Measurements from ENCODE around the gene HTR3D.

The HTR3D gene, protein sequence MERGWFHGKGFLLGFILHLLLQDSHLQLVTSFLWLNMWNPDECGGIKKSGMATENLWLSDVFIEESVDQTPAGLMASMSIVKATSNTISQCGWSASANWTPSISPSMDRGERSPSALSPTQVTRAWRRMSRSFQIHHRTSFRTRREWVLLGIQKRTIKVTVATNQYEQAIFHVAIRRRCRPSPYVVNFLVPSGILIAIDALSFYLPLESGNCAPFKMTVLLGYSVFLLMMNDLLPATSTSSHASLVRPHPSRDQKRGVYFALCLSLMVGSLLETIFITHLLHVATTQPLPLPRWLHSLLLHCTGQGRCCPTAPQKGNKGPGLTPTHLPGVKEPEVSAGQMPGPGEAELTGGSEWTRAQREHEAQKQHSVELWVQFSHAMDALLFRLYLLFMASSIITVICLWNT

DNA sequence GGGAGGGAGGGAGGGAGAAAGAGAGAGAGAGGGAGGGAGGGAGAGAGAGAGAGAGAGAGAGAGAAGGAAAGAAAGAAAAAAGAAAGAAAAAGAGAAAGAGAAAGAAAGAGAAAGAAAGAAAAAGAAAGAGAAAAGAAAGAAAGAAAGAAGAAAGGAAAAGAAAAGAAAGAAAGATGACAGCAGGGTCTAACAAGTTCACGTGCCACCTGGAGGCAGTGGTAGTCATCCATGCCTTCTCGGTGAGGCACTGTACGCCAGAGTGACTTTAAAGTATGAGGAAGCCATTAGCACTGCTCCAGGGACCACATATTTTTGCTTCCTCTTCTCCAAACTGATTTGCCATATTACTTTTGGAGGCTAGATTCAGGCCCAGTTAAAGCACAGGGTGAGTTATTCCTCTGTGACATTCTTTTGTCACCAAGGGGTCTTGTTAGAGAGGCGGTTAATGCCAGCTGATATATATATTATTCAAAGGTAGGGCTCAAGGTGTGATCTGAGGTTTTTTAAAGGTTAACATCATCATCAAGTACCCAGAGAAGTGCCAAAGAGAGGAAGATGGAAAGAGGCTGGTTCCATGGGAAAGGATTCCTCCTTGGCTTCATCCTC lies at the start of gene HTR3D:
TSS of gene HTR3D (plus strand) at position 556 of the 606 bp plus-strand sequence. CDS start at position 556, 0 bp downstream.
- H4K20me1 ChIP-seq = no peaks in the 10 kb centered on the region
- no peak for TF ChIP-seq Cebpa-rat (IDR thresholded peaks at IDR 0.05)
- H3K27me3 ChIP-seq = no peaks in the 10 kb centered on the region
- H3K9me3 ChIP-seq (replicated peaks in 1 of 11) = no peaks in the 10 kb centered on the region
- H3K4me2 ChIP-seq = no peak within 1 kb of the TSS
- H3K36me3 ChIP-seq = no peaks in the 10 kb centered on the region
- H3K27ac ChIP-seq = no peak within 1 kb of the TSS
- no peaks in the 10 kb centered on the region for H3K4me1 ChIP-seq
- no peak within 1 kb of the TSS for H3K9ac ChIP-seq
- H3K4me3 ChIP-seq = no peak within 1 kb of the TSS

DNA sequence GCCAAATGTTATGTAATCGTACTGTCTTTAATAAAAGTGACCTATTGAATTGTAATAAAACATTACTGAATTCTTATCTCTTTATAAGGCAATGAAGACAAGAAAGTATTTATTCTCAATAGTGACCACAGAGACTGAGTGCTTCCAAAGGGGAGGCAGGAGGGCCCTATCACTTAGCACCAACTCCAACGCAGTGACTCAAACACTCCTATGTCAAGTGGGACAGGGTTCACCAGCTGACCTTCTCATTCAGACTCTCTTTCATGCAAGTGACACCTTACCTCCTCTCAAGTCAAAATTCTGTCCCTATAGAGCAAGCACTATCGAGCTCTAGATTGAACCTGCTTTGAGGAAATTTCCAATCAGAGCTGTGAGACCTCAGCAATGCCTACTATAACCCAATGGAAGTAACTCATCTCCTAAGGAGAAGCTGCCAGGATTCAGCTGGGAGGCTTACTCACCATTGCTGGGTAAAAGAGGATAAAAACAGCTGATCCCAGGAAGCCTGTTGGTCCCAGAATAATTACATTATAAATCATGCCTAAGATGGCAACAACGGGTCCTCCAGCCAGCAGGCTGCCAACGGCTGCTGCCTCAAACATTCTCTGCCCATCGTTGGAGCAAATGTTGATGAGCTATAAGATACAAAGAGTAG lies 49.4 kb upstream of the HTR3D start:
- Histone ChIP-seq H3K9ac (no peak overlapping the region), H3K9me3 (replicated peaks in 1 of 11) (no peaks in the 10 kb centered on the region), H3K36me3 (peaks cover 75 to 95% (median 85%) of the 10 kb centered on the region in 11 experiments), H3K4me2 (no peak overlapping the region), H3K4me3 (no peak overlapping the region), H3K27ac (no peak overlapping the region), H4K20me1 (no peaks in the 10 kb centered on the region), H3K4me1 (peaks cover 3 to 10% (median 6%) of the 10 kb centered on the region in 10 experiments; a peak in 14 of 20 replicates), H3K27me3 (no peaks in the 10 kb centered on the region)
- no peak for TF ChIP-seq Cebpa-rat (IDR thresholded peaks at IDR 0.05)

DNA sequence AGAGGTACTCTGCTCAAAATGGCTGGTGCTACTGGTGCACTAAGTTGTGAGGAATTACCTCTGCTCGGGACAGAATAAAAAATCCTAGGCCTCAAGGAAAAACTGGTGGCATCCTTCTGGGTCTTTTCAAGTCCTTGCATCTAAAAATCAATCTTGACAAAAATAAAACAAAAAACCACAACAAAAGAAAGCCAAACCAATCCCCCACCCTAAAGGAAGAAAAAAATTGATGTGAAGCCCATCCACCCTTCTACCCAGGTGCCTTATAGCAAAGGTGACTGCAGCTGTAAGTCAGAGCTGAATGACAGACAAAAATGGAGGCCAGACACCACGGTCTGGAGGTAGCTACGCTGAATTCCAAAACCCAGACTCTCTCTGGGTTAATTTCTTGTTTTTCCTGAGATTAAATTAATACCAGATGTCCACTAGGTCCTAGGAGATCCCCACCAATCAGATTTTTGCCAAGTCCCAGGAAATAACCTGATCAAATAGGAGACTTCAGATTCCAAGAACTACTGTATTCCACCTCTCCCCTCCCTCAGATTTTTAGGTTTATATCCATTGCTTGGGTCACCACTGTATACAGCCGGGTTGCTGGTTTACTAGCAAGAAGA lies 47.3 kb upstream of the HTR3D start:
- H3K27me3 ChIP-seq = no peaks in the 10 kb centered on the region
- no peak overlapping the region for H3K4me3 ChIP-seq
- H3K36me3 ChIP-seq = peaks cover 86 to 100% (median 95%) of the 10 kb centered on the region in 11 experiments
- H3K4me1 ChIP-seq = peaks cover 0 to 10% (median 5%) of the 10 kb centered on the region in 10 experiments; a peak in 9 of 20 replicates
- H3K4me2 ChIP-seq = 0 out of 22 replicates have a peak overlapping the region, but pooled peaks of 1 of the 11 experiments have one; percentile 1
- no peak overlapping the region for H3K27ac ChIP-seq
- no peak overlapping the region for H3K9ac ChIP-seq
- H4K20me1 ChIP-seq = no peaks in the 10 kb centered on the region; a peak in 1 of 22 replicates
- no peaks in the 10 kb centered on the region for H3K9me3 ChIP-seq (replicated peaks in 1 of 11)
- no peak for TF ChIP-seq Cebpa-rat (IDR thresholded peaks at IDR 0.05)

DNA sequence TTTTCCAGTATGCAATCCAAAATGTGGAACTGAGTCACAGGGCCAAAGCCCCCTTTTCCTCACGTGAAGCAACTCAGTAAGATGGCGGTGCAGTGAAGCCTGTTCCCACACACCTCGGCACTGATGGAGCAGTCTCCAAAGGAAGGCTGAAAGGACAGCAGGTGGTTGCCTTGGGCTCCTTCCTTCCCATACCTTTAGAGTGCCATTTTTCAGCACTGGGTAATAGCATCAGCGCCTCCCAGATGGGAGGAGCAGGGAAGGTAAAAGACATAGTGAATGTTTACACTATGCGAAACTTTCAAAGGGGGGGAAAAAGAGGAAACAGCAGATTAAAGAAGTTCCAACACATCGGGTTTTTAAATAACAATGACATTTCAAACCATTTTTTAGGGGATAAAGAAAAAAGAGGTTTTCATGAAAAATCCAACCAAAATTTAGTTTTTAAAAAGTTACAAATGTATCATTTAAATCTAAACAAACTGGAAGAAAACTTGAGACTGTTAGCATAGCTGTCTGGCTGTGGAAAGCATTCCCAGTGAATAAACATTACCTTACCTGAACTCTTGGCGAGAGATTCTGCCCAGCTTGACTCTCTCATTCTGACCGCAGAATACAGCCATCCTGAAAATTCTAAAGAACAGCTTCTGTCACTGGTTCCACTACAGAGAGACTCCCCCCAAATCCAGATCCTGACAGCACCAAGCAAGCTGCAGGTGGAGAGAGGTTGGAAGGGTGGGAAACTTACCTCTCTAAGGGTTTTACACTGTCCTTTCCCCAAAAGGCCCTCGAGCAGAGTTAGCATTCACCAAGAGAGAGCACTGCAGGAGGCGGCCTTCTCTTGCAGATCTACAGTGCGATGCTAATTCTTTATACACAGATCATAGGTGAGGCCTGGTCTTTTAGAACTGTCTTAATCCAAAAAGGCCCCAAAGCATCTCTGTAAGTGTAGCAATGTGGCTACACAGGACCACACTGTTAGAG lies 46.5 kb upstream of the HTR3D start:
- Histone ChIP-seq H3K4me1 (peaks cover 0 to 10% (median 5%) of the 10 kb centered on the region in 10 experiments; a peak in 9 of 20 replicates), H3K36me3 (peaks cover 84 to 98% (median 93%) of the 10 kb centered on the region in 11 experiments), H4K20me1 (no peaks in the 10 kb centered on the region; a peak in 1 of 22 replicates), H3K4me2 (0 out of 22 replicates have a peak overlapping the region, but pooled peaks of 1 of the 11 experiments have one; percentile 1), H3K27ac (no peak overlapping the region), H3K27me3 (no peaks in the 10 kb centered on the region), H3K4me3 (no peak overlapping the region), H3K9me3 (replicated peaks in 1 of 11) (no peaks in the 10 kb centered on the region), H3K9ac (no peak overlapping the region)
- no peak for TF ChIP-seq Cebpa-rat (IDR thresholded peaks at IDR 0.05)

DNA sequence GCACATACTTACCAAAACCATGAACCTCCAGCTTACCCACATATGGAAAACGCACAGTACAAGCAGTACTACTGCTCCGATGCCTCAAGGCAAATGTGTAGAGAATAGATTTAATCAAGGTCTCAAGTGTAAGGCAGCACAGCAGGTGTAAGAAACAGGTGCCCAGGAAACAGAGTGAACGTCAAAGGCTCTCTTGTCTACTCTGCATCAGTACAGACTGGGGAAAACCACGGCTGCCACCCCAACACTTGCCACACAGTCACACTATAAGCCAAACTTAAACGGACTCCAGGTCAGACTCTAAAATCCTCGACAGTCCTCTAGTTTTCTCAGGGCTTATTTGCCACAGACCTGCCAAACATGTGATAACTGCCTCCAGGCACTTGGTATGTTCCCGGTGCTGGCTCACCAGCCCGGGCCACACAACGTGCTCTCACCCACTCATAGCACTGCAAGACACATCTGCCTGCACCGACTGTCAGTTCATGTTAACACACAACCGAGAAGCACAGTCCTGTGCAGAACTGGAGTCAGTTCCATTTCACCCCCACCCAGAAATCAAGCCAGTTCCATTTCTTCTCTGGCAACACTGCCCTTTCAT lies 44.4 kb upstream of the HTR3D start:
- no peak for TF ChIP-seq Cebpa-rat (IDR thresholded peaks at IDR 0.05)
- H3K4me3 ChIP-seq = no peak overlapping the region
- no peak overlapping the region for H3K4me2 ChIP-seq
- no peaks in the 10 kb centered on the region for H3K27me3 ChIP-seq
- no peaks in the 10 kb centered on the region for H3K9me3 ChIP-seq (replicated peaks in 1 of 11)
- H3K4me1 ChIP-seq = peaks cover 0 to 10% (median 5%) of the 10 kb centered on the region in 10 experiments; a peak in 9 of 20 replicates
- H4K20me1 ChIP-seq = peaks cover 0 to 7% (median 0%) of the 10 kb centered on the region in 11 experiments; a peak in 4 of 22 replicates
- H3K27ac ChIP-seq = no peak overlapping the region
- peaks cover 67 to 86% (median 75%) of the 10 kb centered on the region in 11 experiments for H3K36me3 ChIP-seq
- no peak overlapping the region for H3K9ac ChIP-seq

DNA sequence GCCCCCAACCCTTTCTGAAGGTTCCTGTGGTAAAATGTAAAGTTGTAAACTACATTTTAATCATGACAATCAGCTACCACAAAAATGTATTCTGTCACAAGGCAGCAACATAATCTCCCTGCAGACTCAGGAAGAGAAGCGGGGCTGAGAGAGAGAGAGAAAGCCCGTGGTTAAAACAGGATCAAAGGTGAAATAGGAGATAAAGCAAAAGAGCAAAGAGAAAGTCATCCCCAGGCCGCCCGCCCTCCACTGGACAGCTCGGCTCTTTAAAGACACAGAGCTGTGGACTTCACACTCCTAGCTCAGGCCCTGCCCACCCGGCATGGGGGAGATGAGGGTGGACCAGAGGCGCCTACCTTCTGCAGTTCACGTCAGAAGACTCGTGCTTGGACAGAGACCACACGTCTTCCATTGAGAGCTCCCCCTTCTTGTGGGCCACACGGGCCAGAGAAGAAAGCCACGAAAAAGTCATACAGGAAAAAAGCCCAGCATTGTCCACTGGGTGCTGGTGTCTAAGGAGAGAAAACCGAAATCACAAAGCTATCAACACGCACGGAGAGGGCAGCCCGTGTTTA lies 43.2 kb upstream of the HTR3D start:
- Histone ChIP-seq H3K9me3 (replicated peaks in 1 of 11) (no peaks in the 10 kb centered on the region), H3K9ac (0 out of 22 replicates have a peak overlapping the region, but pooled peaks of 1 of the 11 experiments have one; percentile 41), H3K27me3 (no peaks in the 10 kb centered on the region), H4K20me1 (peaks cover 0 to 7% (median 0%) of the 10 kb centered on the region in 11 experiments; a peak in 4 of 22 replicates), H3K27ac (no peak overlapping the region), H3K4me3 (no peak overlapping the region), H3K4me2 (no peak overlapping the region), H3K36me3 (peaks cover 55 to 74% (median 63%) of the 10 kb centered on the region in 11 experiments), H3K4me1 (peaks cover 0 to 10% (median 5%) of the 10 kb centered on the region in 10 experiments; a peak in 9 of 20 replicates)
- TF ChIP-seq Cebpa-rat (IDR thresholded peaks at IDR 0.05) = no peak

DNA sequence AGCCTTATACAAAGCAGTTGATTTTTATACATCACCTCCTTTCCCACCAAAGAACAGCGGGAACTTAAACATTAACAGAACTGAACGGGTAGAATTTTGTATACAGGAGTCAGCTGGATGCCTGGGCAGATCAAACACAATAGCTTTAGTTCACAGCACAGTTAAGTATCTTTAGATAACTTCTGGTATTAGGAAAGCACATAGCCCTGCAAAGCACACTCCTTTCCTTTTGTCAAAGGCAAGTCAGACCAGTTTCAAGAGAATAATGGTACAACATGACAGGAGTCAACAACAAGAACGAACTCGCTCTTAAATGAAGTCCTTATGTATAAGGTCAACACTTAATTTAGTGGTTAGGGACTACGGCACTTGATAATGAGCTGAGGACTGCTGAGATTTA lies 40.1 kb upstream of the HTR3D start:
- Histone ChIP-seq H4K20me1 (peaks cover 0 to 7% (median 0%) of the 10 kb centered on the region in 11 experiments; a peak in 4 of 22 replicates), H3K4me3 (no peak overlapping the region), H3K9ac (no peak overlapping the region), H3K4me2 (no peak overlapping the region), H3K4me1 (no peaks in the 10 kb centered on the region), H3K27me3 (no peaks in the 10 kb centered on the region), H3K9me3 (replicated peaks in 1 of 11) (no peaks in the 10 kb centered on the region), H3K27ac (no peak overlapping the region), H3K36me3 (peaks cover 27 to 49% (median 41%) of the 10 kb centered on the region in 11 experiments)
- TF ChIP-seq Cebpa-rat (IDR thresholded peaks at IDR 0.05) = no peak
